ENCODE results near the gene PPP1R3A. TPM values are rescaled to one million over a fixed set of nuclear protein-coding genes. Genes with fewer than 3 reads are reported as not detected.

PPP1R3A gene
- total RNA-seq, 1 donor from 2014 or later: not detected

DNA sequence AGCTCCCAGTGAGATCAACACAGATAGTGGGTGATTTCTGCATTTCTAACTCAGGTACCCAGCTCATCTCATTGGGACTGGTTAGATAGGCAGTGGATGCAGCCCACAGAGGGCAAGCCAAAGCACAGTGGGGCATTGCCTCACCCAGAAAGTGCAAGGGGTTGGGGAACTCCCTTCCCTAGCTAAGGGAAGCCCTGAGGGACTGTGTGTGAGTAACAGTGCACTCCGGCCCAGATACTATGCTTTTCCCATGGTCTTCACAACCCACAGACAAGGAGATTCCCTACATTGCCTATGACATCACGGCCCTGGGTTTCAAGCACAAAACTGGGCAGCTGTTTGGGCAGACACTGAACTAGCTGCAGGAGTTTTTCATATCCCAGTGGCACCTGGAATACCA is 62.8 kb downstream of the PPP1R3A start:
- intact Hi-C loops (cut with DNase I): no loop called here
- TF ChIP-seq CTCF (IDR thresholded peaks at IDR 0.05): no peak
- no peak for DNase-seq (ENCODE audit: low spot score in 2 of 2)

GRCh38 chr7:113840954-113841353 is 77.9 kb downstream of the PPP1R3A start:
- H3K4me1 ChIP-seq: no peaks in the 10 kb centered on the region
- H3K27ac ChIP-seq: no peak overlapping the region
- no peaks in the 10 kb centered on the region for H3K36me3 ChIP-seq
- no peak for TF ChIP-seq CTCF (IDR thresholded peaks at IDR 0.05)
- no peak for DNase-seq (ENCODE audit: low spot score in 2 of 2)
- no peaks in the 10 kb centered on the region for H3K27me3 ChIP-seq
- H3K9me3 ChIP-seq: no peaks in the 10 kb centered on the region
- intact Hi-C loops (cut with DNase I): no loop called here
- H3K4me3 ChIP-seq: no peak overlapping the region

More for the DNA sequence above, 62.8 kb downstream of the PPP1R3A start:
- Histone ChIP-seq H3K36me3 (no peaks in the 10 kb centered on the region), H3K27me3 (no peaks in the 10 kb centered on the region), H3K4me1 (no peaks in the 10 kb centered on the region), H3K27ac (no peak overlapping the region), H3K9me3 (no peaks in the 10 kb centered on the region), H3K4me3 (no peak overlapping the region)

GRCh38 chr7:113835367-113835766 is 83.4 kb downstream of the PPP1R3A start:
- Histone ChIP-seq H3K36me3 (no peaks in the 10 kb centered on the region), H3K27ac (no peak overlapping the region), H3K27me3 (no peaks in the 10 kb centered on the region), H3K4me3 (no peak overlapping the region), H3K4me1 (no peaks in the 10 kb centered on the region), H3K9me3 (no peaks in the 10 kb centered on the region)
- intact Hi-C loops (cut with DNase I): no loop called here
- no peak for TF ChIP-seq CTCF (IDR thresholded peaks at IDR 0.05)
- no peak for DNase-seq (ENCODE audit: low spot score in 2 of 2)

DNA sequence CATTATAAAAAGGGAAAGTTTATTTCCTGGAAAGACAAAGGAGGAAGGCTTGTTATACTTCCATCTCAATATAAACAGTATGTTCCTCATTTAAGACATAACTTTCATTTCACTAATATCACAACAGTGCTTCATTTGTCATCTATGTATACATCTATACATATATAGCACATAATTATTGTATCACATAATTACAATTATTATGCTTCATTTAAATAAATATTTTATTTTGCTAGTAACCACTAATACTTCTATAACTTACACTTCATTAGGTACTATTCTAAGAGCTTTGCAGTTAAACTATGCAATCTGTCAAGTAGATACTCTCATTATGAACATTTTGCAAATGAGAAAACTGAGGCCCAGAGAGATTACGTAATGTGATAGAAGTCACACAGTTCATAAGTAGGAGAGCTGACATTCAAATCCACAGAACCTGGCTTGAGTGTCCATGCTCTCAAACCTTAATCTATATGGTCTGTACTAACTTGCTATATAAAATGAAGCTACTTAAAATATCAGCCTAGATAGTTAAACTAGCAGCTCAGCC is 86.5 kb downstream of the PPP1R3A start:
- intact Hi-C loops (cut with DNase I): no loop called here
- TF ChIP-seq CTCF (IDR thresholded peaks at IDR 0.05): no peak
- no peaks in the 10 kb centered on the region for H3K4me1 ChIP-seq
- H3K9me3 ChIP-seq: no peaks in the 10 kb centered on the region
- no peak overlapping the region for H3K27ac ChIP-seq
- no peak overlapping the region for H3K4me3 ChIP-seq
- H3K36me3 ChIP-seq: no peaks in the 10 kb centered on the region
- H3K27me3 ChIP-seq: no peaks in the 10 kb centered on the region
- no peak for DNase-seq (ENCODE audit: low spot score in 2 of 2)

- H3K9me3 ChIP-seq: no peaks in the 10 kb centered on the region
- DNase-seq (ENCODE audit: low spot score in 2 of 2): no peak
- no peak overlapping the region for H3K4me3 ChIP-seq
- no peaks in the 10 kb centered on the region for H3K4me1 ChIP-seq
- H3K36me3 ChIP-seq: no peaks in the 10 kb centered on the region
- no peaks in the 10 kb centered on the region for H3K27me3 ChIP-seq
- intact Hi-C loops (cut with DNase I): no loop called here
- TF ChIP-seq CTCF (IDR thresholded peaks at IDR 0.05): no peak
- no peak overlapping the region for H3K27ac ChIP-seq
These were observed 87.3 kb downstream of the PPP1R3A start for GRCh38 chr7:113831556-113831955.

- TF ChIP-seq CTCF (IDR thresholded peaks at IDR 0.05): no peak
- Histone ChIP-seq H3K36me3 (no peaks in the 10 kb centered on the region), H3K4me1 (no peaks in the 10 kb centered on the region), H3K27me3 (no peaks in the 10 kb centered on the region), H3K4me3 (no peak overlapping the region), H3K9me3 (no peaks in the 10 kb centered on the region), H3K27ac (no peak overlapping the region)
- DNase-seq (ENCODE audit: low spot score in 2 of 2): no peak
- intact Hi-C loops (cut with DNase I): no loop called here
These were observed 90.2 kb downstream of the PPP1R3A start for GRCh38 chr7:113828581-113828980.

Data from ascending aorta (tissue), 2 donors.